ENCODE results near the gene IL2.

IL2 gene

DNA sequence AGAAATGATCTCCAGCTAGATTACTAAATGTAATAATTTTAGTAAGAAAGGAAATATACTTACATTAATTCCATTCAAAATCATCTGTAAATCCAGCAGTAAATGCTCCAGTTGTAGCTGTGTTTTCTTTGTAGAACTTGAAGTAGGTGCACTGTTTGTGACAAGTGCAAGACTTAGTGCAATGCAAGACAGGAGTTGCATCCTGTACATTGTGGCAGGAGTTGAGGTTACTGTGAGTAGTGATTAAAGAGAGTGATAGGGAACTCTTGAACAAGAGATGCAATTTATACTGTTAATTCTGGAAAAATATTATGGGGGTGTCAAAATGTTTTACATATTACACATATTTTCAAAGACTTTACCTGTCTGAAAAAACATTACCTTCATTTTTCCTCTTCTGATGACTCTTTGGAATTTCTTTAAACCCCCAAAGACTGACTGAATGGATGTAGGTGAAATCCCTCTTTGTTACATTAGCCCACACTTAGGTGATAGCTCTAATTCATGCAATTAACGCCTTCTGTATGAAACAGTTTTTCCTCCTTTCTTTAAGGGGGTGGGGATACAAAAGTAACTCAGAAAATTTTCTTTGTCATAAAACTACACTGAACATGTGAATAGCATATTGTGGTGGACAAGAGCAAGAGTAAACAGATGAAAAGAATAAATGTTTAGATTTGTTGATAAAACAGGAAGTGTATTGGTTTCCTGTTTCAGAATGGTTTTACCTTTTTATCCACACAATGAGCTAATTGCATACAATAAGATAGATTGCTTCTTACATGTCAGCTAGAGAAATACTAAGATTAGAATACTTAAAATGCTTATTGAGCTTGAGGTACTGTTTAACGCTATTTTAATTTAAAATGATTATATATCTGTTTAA lies at the start of gene IL2:
Gene IL2 (minus strand): TSS at position 495 of the 886 bp plus-strand sequence. CDS start 285 bp downstream, at position 210.
- DNase-seq (ENCODE audit: low spot score), result no peak

GRCh38 chr4:122503214-122503613 lies 46.7 kb upstream of the IL2 start:
- DNase-seq (ENCODE audit: low spot score), result no peak

- no peak for DNase-seq (ENCODE audit: low spot score)
These were observed 44.5 kb upstream of the IL2 start for GRCh38 chr4:122500852-122501501.

GRCh38 chr4:122489061-122489460 lies 32.5 kb upstream of the IL2 start:
- no peak for DNase-seq (ENCODE audit: low spot score)

- DNase-seq (ENCODE audit: low spot score), result no peak
These were observed 27.0 kb upstream of the IL2 start for GRCh38 chr4:122483481-122483880.

- no peak for DNase-seq (ENCODE audit: low spot score)
These were observed 25.4 kb upstream of the IL2 start for GRCh38 chr4:122481766-122482405.

GRCh38 chr4:122480655-122481487 lies 24.3 kb upstream of the IL2 start:
- DNase-seq (ENCODE audit: low spot score), result no peak

DNA sequence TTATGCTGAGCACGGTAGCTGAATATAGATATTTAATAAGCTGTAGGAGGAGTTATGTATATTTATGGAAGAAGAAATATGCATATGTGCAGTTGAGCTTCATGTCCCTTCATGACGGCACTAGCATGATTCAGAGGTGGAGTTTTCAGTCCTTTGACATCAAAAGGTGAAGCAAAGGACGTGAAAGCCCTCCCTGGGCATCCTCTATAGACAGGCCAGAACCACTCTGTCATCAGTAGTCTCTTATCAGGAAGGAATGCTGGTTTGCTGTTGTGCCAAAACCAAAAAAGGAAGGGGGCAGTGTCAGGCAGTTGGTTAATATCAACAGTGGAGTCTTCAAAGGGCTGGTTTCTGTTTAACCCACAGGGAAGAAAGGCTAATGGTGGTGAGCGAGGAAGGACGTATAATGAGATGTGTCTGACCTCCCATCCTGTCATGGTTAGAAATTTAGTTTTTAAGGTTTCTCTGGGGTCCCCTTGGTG lies 23.5 kb upstream of the IL2 start:
- DNase-seq (ENCODE audit: low spot score), result no peak

- DNase-seq (ENCODE audit: low spot score), result no peak
These were observed 20.2 kb upstream of the IL2 start for GRCh38 chr4:122476745-122477144.

DNA sequence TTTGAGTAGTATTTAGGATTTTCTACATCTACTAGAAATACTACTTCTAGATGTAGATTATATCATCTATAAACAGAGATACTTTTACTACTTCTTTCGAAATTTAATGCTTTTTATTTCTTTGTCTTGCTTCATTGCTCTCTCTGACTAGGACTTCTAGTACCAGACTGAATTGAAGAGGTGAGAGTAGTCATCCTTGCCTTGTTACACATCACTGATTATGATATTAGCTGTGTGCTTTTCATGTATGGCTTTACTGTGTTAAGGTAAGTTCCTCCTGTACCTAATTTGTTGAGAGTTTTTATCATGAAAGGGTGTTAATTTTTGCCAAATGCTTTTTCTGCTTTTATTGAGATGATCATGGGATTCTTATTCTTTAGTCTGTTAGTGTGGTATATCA lies 19.6 kb upstream of the IL2 start:
- DNase-seq (ENCODE audit: low spot score), result no peak

- DNase-seq (ENCODE audit: low spot score), result no peak
These were observed 18.7 kb upstream of the IL2 start for GRCh38 chr4:122475233-122475632.

DNA sequence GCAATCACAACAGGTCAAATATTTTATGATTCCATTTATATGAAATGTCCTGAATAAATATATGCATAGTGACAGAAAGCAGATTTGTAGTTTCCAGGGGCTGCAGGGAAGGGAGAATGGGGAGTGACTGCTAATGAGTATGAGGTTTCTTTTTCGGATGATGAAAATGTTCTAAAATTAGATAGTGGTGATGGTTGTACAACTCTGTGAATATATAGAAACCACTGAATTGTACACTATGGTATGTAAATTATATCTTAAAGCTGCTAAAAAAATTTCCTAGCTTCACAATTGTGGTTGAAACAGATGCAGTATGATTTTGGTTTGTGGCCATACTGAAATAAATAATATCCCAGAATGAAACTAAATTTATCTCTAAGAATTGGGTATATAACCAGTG lies 12.9 kb upstream of the IL2 start:
- no peak for DNase-seq (ENCODE audit: low spot score)

- DNase-seq (ENCODE audit: low spot score), result no peak
These were observed 2.1 kb upstream of the IL2 start for GRCh38 chr4:122458625-122459024.

DNA sequence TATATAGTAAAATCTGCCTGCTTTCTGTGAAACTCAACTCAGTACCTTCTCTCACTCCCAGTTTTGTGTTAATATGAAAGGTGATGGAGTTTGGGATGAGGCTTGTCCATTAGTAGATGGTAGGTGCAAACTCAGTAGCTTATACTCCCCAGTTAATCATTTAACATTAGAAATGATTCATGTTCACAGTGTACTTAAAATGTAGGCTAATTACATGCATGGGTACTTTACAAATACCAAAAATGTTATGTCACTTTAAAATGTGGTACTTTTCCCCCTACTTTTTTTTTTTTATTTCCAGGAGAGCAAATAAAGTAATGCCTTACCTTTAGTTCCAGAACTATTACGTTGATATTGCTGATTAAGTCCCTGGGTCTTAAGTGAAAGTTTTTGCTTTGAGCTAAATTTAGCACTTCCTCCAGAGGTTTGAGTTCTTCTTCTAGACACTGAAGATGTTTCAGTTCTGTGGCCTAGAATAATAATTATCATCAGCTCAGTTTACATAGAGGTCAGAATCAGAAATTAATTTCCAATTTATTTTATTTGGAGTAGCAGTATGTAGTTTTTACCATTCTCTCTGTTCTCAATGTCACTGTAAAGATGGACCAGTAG lies 3.0 kb downstream of the IL2 start:
- no peak for DNase-seq (ENCODE audit: low spot score)

DNA sequence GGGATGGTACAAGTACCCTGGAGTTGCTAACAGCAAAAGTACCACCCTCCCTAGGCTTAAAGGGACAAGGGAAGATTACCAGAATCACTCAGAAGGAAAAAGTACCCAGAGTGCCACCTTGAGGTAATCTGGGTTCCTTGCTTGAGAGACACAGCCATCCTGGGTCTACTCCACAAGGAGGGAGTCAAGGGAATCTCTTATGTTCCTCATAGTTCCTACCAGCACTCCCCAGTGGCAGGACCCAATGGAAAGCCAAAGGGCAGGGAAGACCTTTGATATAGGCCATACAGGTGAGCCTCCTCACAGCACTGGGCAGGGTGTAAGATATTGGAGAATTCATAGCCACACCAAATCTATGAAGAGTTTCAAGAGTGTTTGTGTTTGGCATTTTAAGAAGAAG lies 5.7 kb downstream of the IL2 start:
- DNase-seq (ENCODE audit: low spot score), result no peak

DNA sequence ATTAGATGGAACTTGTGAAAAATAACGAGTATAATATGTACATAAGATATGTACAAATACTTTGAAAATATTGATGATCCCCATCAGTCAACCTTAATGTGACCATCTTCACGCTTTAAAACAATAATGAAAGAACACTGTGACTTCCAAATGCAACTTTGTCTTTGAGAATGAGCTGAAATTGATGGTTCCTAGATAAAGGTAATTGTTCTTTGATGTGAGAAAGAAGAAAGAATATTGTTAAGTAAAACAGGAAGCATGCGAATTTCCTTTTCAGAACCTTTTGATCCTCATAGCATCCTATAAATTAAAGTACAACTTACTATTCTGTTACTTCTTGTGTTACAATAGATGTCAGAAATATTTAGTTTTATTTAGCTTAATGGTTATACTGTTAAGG lies 22.2 kb downstream of the IL2 start:
- no peak for DNase-seq (ENCODE audit: low spot score)

GRCh38 chr4:122431351-122431750 lies 25.2 kb downstream of the IL2 start:
- DNase-seq (ENCODE audit: low spot score), result no peak

DNA sequence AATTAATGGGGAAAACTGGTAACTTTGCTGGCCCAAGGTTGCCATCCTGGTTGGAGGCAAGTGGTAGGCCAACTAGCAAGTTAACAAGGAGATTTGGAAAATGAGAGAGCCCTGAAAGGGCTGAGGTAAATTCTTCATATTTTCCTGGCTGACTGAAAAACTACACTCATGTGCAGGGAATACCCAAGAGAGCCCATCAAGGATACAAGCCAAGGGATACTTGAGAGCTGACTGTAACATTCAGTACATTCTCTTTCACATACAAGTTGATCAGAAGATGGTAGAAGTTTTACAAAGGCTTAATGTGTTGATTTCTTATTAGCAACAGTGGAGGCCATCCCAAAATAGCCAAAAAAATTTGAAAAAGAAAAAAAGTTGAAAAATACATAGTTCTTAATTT lies 33.3 kb downstream of the IL2 start:
- DNase-seq (ENCODE audit: low spot score), result no peak

GRCh38 chr4:122412547-122412946 lies 44.0 kb downstream of the IL2 start:
- DNase-seq (ENCODE audit: low spot score), result no peak

DNA sequence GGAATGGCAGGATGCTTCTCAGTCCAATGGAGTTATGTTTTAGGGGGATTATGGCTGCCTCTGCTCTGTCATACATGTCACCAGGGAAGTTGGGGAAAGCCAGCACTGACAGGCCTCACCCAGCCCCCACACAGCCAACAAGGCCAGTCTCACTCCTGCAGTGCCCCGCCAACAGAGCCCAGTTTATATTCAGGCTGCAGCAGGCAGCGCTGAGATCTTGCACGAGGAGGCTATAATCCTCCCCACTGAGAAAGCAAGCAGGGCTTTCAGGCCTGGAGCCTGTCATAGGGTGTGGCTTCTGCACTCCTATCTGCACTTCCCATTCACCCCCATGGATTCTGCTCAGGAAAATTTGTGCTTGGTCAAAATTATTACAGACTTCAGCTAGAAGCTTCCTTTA lies 52.7 kb downstream of the IL2 start:
- no peak for DNase-seq (ENCODE audit: low spot score)
